ENCODE results near the gene AEBP1.

The AEBP1 gene

DNA sequence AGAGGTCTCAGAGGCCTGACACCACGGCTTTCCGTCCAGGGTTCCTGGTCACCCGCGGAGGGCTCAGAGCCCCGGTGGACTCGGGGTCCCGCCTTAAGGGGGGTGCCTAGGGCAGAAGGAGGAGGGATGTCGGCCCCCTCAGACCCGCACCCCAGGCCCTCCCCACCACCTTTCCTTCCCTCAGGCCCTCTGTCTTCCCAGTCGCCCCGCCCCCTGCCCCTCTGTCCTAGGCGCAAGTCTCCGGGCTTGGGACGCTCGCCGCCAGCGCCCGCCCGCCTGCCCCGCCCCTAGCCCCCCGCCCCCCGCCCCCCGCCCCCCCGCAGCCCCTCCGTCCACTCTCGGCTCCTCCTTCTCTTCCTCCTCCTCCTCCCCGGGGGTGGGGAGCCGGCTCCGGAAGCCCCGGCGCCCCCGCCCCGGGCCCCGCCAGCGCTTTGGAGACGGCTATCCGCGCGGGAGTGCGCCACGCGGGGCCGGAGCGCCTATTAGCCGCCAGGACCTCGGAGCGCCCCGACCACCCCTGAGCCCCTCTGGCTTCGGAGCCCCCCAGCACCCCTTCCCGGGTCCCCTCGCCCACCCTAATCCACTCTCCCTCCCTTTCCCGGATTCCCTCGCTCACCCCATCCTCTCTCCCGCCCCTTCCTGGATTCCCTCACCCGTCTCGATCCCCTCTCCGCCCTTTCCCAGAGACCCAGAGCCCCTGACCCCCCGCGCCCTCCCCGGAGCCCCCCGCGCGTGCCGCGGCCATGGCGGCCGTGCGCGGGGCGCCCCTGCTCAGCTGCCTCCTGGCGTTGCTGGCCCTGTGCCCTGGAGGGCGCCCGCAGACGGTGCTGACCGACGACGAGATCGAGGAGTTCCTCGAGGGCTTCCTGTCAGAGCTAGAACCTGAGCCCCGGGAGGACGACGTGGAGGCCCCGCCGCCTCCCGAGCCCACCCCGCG, at the start of gene AEBP1:
Gene AEBP1, plus strand, starts transcription at position 423 of the 937 bp plus-strand sequence. Its CDS starts 321 bp downstream, at position 744.
- no peak for DNase-seq (ENCODE audit: low spot score)

DNA sequence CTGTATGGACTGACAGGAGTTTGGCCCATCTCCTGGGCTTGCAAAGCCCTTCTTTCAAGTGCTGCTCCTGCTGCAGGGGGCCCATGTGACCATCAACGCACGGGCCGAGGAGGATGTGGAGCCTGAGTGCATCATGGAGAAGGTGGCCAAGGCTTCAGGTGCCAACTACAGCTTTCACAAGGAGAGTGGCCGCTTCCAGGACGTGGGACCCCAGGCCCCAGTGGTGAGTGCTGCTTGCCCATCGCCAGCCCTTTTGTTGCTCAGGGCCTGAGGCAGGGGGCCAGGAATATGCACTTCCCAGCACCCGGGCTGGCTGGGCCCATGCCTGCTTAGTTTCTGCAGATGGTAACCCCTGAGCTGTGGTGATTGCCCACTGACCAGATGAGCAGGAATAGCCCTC, 47.5 kb upstream of the AEBP1 start:
- DNase-seq (ENCODE audit: low spot score), result no peak

DNA sequence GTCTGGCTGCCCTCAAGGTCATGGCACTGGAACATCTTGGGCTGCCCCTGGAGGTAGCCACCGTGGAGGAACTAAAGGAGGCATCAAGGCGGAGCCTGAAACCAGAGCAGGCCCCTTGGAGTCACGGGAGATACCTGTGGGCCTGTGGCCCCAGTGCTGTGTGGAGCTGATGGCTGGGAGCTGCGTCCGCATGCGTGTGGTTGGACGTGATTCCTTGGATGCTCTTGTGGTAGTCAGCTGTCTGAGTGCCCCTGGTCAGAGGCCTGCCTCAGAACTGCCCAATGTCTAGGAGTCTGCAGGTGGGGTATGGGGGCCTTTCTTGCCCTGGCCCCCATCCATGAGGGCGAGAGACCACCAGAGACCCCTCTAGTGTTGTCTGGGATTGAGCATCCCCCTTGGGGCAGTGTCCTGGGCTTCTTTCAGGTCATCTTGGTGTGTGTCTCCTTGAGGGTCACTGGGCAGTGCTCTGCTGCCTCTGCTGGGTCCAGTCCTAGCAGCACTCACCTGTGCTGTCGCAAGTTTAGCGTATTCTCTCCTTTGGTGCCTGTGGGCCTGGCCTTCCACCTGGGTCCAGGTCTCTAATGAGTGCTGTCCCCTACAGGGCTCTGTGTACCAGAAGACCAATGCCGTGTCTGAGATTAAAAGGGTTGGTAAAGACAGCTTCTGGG, 46.8 kb upstream of the AEBP1 start:
- DNase-seq (ENCODE audit: low spot score), result no peak

DNA sequence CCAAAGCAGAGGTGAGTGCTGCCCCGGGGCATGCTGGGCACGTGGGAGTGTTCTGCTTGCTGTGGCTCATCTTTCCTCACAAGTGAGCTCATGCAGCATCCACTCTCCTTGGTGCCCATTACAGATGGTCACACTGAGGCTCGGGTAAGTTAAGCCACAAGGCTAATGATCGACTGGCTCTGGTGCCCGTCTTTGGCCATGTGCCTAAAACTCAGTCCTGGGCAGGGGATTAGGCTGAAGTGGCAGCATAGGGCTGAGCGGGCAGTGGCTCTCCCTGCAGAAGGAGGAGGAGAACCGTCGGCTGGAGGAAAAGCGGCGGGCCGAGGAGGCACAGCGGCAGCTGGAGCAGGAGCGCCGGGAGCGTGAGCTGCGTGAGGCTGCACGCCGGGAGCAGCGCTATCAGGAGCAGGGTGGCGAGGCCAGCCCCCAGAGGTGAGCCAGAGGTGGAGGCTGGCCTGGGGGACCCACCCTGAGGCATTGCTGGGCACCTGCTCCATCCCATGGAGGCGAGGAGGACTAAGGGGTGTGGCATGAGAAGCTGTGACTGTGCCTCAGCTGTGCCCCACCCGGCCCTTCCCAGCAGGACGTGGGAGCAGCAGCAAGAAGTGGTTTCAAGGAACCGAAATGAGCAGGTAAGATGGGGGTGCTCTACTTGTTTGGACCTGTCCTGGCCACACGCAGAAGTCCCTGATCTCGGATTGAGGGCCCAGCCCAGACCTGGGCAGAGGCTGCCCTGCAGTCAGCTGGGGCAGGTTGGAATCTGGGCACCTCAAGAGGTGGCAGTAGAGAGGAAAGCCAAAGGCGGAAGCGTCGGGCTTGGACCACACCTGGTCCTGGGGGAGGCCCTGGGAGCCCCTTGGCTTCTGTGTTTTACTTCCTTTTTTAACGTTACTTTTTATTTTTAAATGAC, 46.0 kb upstream of the AEBP1 start:
- no peak for DNase-seq (ENCODE audit: low spot score)

DNA sequence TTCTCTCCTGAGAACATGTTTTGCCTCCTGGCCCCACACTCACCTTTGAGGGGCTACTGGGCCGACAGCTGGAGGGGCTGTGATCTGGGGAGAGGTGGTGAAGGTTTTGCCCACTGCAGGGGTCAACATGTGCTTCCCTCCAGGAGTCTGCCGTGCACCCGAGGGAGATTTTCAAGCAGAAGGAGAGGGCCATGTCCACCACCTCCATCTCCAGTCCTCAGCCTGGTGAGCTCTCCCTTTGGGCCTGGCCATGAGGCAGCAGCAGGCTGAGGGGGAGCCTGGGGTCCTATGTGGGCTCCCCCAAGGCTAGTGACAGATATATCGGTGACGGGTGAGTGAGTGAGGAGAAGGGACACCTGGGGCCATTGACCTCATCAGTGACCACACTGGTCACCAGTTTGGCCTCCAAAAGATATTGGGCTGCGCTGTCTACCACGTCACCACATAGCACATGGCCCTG, 45.4 kb upstream of the AEBP1 start:
- DNase-seq (ENCODE audit: low spot score), result no peak

DNA sequence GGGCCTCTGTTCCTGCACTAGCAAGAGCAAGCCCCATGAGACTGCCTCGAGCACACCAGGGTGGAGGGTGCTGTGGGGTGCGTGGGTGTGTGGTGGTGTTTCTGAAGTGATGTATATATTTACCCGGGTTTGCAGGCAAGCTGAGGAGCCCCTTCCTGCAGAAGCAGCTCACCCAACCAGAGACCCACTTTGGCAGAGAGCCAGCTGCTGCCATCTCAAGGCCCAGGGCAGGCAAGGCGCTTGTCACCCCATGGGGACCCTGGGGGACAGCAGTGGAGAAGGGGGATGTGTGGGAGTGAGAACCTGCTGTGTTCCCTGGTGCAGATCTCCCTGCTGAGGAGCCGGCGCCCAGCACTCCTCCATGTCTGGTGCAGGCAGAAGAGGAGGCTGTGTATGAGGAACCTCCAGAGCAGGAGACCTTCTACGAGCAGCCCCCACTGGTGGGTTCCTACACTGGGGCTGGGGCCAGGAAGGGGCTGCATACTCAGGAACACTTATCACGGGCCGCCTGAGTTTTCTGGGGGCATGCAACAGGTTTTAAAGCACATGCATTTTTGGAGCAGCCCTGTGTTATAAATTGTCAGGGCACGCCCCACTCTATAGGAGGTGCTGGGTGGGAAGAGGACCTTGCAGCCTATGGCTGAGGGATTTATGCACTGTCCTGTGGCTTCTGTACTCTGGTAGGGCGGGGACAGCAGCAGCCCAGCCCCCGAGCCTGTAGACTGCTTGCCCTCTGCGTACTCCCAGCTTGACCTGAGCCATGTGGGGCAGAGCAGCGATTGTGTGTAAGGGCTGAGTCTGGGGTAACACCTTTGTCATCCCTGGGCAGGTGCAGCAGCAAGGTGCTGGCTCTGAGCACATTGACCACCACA, 44.7 kb upstream of the AEBP1 start:
- DNase-seq (ENCODE audit: low spot score), result no peak

DNA sequence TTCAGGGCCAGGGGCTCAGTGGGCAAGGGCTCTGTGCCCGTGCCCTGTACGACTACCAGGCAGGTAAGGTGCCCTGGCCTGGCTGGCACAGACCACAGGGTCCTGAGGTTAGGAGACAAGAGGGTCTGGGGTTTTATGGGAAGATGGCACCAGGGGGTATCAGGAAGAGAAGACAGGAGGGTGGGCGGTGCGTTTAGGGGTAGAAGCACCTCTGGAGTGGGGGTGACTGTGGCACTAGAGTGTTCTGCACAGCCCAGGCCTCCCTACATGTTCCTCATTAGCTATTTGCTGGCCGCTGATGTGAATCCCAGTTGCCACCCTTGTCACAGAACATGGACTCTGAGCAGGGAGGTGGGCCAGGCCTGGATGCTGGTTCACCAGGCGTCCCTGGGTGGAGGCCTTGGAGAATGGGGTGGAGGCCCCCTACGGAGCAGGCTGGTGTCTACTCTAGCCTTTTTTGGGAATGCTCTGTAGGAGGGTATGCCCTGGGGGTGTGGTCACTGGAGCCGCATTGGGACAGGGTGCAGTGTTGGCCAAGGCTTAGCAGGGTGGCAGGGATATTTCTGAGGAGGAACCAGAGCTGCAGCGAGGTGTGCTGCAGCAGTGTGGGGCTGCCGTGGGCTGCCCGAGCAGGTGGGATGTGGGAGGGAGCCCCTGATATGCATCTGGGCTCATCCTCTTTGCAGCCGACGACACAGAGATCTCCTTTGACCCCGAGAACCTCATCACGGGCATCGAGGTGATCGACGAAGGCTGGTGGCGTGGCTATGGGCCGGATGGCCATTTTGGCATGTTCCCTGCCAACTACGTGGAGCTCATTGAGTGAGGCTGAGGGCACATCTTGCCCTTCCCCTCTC, 43.8 kb upstream of the AEBP1 start:
- no peak for DNase-seq (ENCODE audit: low spot score)

DNA sequence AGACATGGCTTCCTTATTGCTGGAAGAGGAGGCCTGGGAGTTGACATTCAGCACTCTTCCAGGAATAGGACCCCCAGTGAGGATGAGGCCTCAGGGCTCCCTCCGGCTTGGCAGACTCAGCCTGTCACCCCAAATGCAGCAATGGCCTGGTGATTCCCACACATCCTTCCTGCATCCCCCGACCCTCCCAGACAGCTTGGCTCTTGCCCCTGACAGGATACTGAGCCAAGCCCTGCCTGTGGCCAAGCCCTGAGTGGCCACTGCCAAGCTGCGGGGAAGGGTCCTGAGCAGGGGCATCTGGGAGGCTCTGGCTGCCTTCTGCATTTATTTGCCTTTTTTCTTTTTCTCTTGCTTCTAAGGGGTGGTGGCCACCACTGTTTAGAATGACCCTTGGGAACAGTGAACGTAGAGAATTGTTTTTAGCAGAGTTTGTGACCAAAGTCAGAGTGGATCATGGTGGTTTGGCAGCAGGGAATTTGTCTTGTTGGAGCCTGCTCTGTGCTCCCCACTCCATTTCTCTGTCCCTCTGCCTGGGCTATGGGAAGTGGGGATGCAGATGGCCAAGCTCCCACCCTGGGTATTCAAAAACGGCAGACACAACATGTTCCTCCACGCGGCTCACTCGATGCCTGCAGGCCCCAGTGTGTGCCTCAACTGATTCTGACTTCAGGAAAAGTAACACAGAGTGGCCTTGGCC, 43.0 kb upstream of the AEBP1 start:
- no peak for DNase-seq (ENCODE audit: low spot score)

DNA sequence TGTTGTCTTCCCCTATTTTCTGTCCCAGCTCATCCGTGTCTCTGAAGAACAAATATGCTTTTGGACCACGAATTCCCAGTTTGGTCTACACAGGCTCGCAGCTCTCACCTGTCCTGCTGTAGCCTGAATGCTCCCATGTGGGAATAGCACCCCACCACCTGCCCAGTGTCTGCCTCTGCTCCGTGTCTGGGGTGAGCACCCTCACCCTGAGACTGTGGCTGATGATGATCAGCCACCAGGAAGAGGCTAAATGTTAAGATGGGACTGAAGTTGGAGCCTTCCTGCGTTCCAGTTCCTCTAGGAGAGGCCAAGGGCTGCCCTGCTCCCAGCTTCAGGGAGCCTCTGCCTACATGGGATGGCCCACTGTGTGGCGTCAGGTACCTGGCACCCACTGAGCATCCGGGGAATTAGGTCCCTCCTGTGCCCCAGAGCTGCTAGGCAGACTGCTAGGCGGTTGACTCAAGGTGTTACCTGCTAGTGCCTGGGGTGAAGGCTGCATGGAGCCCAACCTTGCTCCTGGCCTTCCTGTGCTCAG, 42.4 kb upstream of the AEBP1 start:
- DNase-seq (ENCODE audit: low spot score), result no peak

DNA sequence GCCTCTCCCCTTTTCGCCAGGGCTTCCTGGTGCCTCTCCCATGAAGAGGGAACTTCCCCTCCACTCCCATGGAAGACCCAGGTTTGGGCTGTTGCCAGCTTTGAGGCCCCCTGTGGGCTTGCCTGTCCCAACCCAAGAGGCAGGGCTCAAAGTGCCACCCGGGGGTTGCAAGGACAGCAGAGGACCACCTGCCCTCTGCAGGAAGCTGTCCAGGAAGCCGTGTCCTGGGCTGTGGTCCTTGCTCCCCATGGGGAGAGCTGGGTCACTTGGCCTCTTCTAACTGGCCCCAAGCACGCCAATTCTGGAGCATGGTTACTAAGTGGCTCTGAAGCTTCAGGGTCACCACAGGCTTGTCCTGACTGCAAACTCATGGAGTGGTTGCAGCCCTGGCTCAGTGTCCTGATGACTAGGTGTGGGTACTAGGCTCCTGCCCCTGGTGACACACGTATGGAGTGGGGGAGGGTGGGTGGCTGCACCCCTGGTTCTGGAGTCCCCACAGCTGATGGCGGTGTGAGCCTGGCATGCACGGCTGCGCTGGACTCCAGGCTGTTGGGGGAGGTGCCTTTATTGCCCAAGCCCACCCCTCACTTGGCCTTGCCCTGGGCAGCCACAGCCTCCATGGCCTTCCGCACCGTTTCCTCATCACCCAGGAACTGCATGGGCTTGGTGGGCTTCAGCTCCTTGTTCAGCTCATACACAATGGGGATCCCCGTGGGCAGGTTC, 41.8 kb upstream of the AEBP1 start:
- DNase-seq (ENCODE audit: low spot score), result no peak

DNA sequence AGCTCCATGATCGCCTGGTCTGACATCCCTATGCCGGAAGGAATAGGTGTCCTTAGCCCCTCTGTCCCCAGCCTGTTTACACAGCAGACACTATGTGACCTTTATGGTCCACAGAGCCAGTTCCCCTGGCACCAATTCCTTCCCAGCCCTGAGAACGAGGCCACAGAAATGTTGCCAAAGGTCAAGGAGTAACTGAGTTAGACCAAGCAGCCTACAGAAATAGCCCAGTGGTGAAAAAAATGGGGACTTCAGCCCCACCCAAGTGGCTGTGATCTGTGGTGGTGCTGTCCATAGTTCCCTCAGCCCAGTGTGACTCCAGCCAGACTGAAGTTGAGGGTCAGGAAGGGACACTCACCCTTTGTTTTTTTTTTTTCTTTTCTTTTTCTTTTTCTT, 41.2 kb upstream of the AEBP1 start:
- DNase-seq (ENCODE audit: low spot score), result no peak

DNA sequence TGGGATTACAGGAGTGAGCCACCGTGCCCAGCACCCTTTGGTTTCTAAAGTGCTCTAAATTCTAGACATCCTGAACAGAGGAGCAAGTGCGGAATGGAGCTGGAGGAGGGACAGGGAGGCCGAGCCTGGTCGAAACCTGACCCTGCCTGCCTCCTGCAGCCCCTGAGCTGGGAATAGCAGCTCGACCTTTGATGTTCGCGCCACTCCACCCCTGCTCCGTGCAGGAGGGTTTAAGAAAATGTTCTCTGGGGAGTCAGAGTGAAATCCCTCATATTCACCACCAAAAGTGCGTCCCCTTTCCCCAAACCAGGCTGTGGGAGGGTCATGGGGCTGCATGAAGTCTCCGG, 40.6 kb upstream of the AEBP1 start:
- DNase-seq (ENCODE audit: low spot score), result no peak

DNA sequence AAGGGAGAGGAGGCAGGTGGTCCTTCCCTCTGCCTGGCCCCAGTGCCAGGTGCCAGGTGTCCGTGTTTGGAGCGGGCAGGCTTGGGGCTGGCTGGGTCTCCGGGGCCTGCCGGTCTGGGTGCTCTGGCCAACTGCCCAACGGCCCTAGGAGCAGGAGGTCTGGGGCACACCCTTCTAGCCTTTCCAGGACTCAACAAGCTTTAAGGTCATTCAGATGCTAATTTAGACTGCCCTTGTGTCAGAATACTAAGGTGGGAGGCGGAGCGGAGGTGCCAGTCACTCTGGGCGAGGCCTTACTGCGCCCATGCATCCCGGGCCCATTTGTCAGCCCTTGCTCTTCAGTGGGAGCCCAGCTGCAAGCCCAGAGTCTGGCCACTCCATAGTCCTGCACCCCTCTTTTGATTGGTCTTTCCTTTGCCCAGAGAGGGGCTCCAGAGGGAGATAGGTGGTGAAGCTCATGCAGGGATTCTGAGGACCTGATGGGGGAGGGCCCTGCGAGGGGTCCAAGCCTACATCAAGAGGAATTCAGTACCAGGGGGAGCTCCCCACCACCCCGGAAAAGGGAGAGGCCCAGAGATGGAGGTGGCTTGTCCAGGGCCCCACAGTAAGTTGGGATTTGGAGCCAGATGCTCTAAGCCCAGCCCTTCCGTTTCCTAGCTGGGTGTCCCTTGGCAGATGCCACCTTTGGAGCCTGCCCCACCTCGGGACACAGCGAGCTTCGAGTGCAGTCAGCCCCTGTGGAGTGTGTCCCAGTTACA, 40.1 kb upstream of the AEBP1 start:
- no peak for DNase-seq (ENCODE audit: low spot score)

DNA sequence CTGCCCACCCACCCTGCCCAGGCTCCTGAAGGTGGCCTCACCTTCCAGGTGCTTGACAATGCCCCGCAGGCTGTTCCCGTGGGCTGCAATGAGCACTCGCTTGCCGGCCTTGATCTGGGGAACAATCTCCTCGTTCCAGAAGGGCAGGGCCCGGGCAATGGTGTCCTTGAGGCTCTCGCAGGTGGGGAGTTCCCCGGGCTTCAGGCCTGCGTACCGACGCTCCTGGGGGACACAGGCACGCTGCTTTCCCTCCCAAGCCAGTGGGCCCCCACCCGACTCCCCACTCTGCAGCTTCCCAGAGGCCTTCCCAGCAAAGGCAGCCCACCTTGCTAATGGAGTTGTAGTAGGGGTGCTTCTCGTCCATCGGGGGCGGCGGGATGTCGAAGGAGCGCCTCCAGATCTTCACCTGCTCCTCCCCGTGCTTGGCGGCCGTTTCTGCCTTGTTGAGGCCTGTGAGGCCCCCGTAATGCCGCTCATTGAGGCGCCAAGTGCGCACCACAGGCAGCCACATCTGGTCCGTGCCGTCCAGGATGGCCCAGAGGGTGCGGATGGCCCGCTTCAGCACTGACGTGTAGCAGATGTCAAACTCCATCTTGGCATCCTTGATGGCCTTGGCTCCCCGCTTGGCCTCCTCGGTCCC, 39.2 kb upstream of the AEBP1 start:
- DNase-seq (ENCODE audit: low spot score), result no peak

DNA sequence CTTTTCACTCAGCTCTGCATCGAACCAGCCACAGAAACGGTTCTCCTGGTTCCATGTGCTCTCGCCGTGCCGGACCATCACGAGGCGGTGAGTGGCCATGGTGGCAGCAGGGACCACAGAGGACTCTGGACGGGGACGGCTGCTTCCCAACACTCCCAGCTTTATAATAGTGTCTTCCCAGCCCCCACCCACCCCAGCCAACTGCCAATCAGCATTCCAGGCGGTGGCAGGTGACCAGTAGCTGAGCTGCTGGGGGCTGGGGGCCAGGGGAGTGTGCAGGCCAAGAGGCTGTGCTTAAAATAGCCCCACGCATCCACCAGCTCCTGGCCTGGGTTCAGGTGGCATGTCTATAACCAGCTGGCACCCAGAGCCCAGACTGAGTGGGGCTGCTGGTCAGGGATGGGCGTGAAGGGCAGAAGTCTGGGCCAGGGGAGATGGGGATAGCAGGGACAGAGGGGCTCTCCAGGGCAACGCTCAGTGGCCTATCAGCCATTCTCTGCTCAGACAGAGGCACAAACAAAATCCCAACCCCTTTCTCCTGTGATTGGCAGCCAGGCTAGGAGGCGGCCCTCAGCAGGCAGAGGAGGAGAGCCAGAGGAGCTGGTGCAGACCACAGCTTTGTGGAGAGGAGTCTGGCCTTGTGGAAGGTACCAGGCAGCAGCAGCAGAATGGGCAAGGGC, 38.6 kb upstream of the AEBP1 start, which contains the start of gene PGAM2:
Gene PGAM2, minus strand, starts transcription at position 137 of the 680 bp plus-strand sequence. Its CDS starts 38 bp downstream, at position 99.
- DNase-seq (ENCODE audit: low spot score), result no peak

DNA sequence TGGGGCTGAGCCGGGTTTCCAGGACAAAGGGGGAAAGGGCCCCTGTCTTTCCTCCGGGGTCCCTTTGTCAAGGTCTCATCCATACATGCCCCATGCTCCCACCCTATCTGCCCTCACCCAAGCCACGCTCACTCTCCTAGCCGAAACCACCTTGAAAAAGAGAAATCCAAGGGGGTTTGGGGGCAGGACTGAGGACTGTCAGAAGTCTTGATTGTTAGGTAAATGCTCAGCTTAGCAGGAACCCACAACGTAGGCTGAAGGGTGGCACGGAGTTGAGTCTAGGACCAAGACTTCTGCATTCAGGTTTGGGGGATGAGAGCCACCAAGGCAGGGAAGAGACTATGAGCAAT, 38.1 kb upstream of the AEBP1 start:
- DNase-seq (ENCODE audit: low spot score), result no peak

DNA sequence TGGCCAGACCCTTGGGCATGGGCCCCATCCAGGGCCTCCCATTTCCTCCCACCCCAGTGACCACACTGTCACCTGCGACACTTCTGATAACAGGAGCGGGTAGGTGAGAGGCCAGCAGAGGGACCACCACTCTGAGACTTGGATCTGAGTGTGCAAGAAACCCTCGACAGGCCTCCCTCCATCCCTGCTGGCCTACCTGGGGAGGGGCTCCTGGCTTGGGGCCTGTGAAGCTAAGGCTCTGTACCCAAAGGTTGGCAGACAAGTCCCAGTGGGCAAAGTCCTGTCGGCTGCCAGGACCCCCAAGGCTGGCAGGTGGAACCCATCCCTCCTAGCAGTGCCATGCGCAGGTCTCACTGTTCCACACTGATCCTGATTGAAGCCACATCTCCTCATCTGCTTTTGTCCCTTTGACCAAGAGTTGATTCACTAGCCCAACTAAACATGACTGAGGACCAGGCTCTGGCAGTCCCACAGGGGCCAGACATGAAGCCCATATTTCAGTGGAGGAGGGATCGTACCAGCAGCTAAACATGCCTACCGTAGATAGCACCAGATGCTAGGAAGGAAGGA, 37.6 kb upstream of the AEBP1 start:
- DNase-seq (ENCODE audit: low spot score), result no peak
